Esophagus muscularis mucosa (tissue), 3 donors: ENCODE results near the gene C10orf71.

Source experiments
- POLR2A ChIP-seq: fragments of 450-650 bp; IDR thresholded peaks from one replicate; pipeline ENCODE4 v1.6.1; 2017; ENCODE audit warnings: antibody characterized with exemption, moderate library complexity, mild to moderate bottlenecking, low read depth
- TF ChIP-seq, protein P1 (sequence below), 3 experiments: fragments of 200-600 bp in 2 of 3; fragments of 450-650 bp in 1 of 3; sonication (generic) in 2 of 3; IDR thresholded peaks; one replicate each; pipeline ENCODE4 v1.5.1; 2017 to 2019; ENCODE audit warnings: antibody characterized with exemption in 3 of 3, mild to moderate bottlenecking in 2 of 3, moderate library complexity in 1 of 3

DNA sequence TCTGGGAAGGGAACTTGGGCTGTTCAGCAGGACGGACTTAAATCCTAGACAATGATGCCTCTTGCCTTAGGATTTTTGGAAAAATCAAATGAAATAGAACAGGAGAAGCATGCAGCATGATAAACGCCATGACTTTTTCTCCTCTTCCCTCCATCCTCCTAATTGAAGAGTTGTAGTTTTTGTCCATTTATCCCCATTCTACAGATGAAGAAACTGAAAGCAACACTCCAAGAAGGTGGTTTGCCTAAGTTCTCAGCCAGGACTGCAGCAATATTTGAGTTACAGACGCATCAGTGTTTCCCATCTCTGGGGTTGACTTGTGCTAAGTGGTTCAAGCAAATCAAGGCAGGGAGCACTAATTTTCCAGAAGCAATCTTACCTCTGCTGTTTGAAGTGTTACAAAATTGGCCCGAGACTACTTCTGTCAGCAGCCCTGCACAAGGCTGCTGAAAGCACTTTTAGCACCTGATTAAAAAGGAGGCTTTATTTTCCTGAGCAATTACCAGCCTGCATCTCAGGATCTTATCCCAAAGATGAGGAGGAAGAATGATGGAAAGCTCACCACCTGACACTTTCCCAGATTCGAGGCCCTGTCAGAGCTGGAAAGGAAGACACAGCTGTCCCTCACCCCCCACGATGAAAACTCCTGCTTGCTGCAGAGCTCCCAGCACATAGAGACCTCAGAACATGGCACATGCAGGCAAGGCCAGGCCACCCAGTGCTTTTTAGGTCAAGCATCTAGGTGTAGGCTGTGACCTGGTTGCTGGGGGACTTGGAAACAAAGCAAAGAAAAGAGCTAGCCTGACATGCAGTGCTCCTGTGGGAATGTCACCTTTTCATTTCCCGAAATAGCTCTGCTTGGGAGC lies 19.7 kb upstream of the C10orf71 start:
- TF ChIP-seq, protein P1, sequence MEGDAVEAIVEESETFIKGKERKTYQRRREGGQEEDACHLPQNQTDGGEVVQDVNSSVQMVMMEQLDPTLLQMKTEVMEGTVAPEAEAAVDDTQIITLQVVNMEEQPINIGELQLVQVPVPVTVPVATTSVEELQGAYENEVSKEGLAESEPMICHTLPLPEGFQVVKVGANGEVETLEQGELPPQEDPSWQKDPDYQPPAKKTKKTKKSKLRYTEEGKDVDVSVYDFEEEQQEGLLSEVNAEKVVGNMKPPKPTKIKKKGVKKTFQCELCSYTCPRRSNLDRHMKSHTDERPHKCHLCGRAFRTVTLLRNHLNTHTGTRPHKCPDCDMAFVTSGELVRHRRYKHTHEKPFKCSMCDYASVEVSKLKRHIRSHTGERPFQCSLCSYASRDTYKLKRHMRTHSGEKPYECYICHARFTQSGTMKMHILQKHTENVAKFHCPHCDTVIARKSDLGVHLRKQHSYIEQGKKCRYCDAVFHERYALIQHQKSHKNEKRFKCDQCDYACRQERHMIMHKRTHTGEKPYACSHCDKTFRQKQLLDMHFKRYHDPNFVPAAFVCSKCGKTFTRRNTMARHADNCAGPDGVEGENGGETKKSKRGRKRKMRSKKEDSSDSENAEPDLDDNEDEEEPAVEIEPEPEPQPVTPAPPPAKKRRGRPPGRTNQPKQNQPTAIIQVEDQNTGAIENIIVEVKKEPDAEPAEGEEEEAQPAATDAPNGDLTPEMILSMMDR (IDR thresholded peaks at IDR 0.05) = no peak
- TF ChIP-seq POLR2A = no peak
